NK-92 (cell line): ENCODE measurements around the gene CHL1.

Experiments used
- DNase-seq: peaks from one replicate; lab custom pipeline; 2025; ENCODE audit not compliant: unreplicated experiment; lab: John Stamatoyannopoulos, UW

The CHL1 gene

GRCh38 chr3:396293-396692, 199.7 kb downstream of the CHL1 start:
- no peak for DNase-seq

GRCh38 chr3:399647-400046, 203.1 kb downstream of the CHL1 start:
- DNase-seq = no peak

GRCh38 chr3:403826-404225, 207.3 kb downstream of the CHL1 start:
- DNase-seq = no peak

GRCh38 chr3:409011-409410, 212.4 kb downstream of the CHL1 start:
- DNase-seq = no peak

GRCh38 chr3:411226-411625, 214.7 kb downstream of the CHL1 start:
- no peak for DNase-seq

- no peak for DNase-seq
Measured at GRCh38 chr3:414063-414462, 217.5 kb downstream of the CHL1 start.

- DNase-seq = no peak
Measured at GRCh38 chr3:418239-418929, 221.8 kb downstream of the CHL1 start.

GRCh38 chr3:420584-420983, 224.0 kb downstream of the CHL1 start:
- no peak for DNase-seq

GRCh38 chr3:425079-425478, 228.5 kb downstream of the CHL1 start:
- DNase-seq = no peak

GRCh38 chr3:426072-426471, 229.5 kb downstream of the CHL1 start:
- no peak for DNase-seq

- DNase-seq = no peak
Measured at GRCh38 chr3:427128-427527, 230.6 kb downstream of the CHL1 start.

- DNase-seq = no peak
Measured at GRCh38 chr3:430186-430585, 233.6 kb downstream of the CHL1 start.

- DNase-seq = no peak
Measured at GRCh38 chr3:435161-435560, 238.6 kb downstream of the CHL1 start.

GRCh38 chr3:436053-436452, 239.5 kb downstream of the CHL1 start:
- DNase-seq = no peak

GRCh38 chr3:440826-441225, 244.3 kb downstream of the CHL1 start:
- DNase-seq = no peak

GRCh38 chr3:445960-446359, 249.4 kb downstream of the CHL1 start:
- DNase-seq = no peak

- DNase-seq = no peak
Measured at GRCh38 chr3:447671-448070, 251.1 kb downstream of the CHL1 start.

GRCh38 chr3:449711-450110, 253.1 kb downstream of the CHL1 start:
- DNase-seq = no peak

GRCh38 chr3:452221-452620, 255.7 kb downstream of the CHL1 start:
- DNase-seq = no peak

- DNase-seq = no peak
Measured at GRCh38 chr3:453106-453505, 256.5 kb downstream of the CHL1 start.

GRCh38 chr3:454986-455385, 258.4 kb downstream of the CHL1 start:
- no peak for DNase-seq

GRCh38 chr3:458124-458523, 261.6 kb downstream of the CHL1 start:
- DNase-seq = no peak

- no peak for DNase-seq
Measured at GRCh38 chr3:458653-459310, 262.2 kb downstream of the CHL1 start.
